Measurements from ENCODE around the gene C1orf198.

- TF ChIP-seq YY1 (IDR thresholded peaks at IDR 0.05; ENCODE audit: insufficient read depth, insufficient read length) (no peak), ZNF274 (IDR thresholded peaks at IDR 0.05; ENCODE audit: low read depth, low read length) (no peak), SUZ12 (IDR thresholded peaks at IDR 0.05; ENCODE audit: extremely low read depth, insufficient read depth, insufficient read length) (no peak)
These were observed 34.1 kb upstream of the C1orf198 start for GRCh38 chr1:230902349-230902923.
